HCT116 (cell line): ENCODE results near the gene CKS2. TPM values are rescaled to one million over a fixed set of nuclear protein-coding genes. Genes with fewer than 3 reads are reported as not detected.

Experiments used
- ATAC-seq: fragments of 200-7000 bp; cut with Tn5 transposase; 2 replicates; pipeline ENCODE4 v1.9.1; 2020; ENCODE audit warnings: mild to moderate bottlenecking, moderate library complexity
- BruUV-seq: library from RNA; stranded (reverse); fragments of 400-500 nt; replicated peaks from 2 replicates; lab custom pipeline; 2021; lab: Mats Ljungman, UMichigan
- CTCF ChIA-PET: fragments of 300-600 bp; sonication (Branson Sonifier 250); formaldehyde crosslinking; loops from one replicate; lab custom pipeline; 2021; ENCODE audit warnings: antibody characterized with exemption; lab: Charles Lee
- POLR2A ChIA-PET: fragments of 300-600, 350-600 bp; sonication (Branson Sonifier 250); formaldehyde crosslinking; loops from one replicate; lab custom pipeline; 2021; ENCODE audit warnings: antibody characterized with exemption; lab: Charles Lee
- RAD21 ChIA-PET, 2 experiments: fragments of 300-600 bp; sonication (Branson Sonifier 250); formaldehyde crosslinking; loops; one replicate each; lab custom pipeline; 2023; ENCODE audit warnings: low total read pairs in 2 of 2; ENCODE audit not compliant: uncharacterized antibody in 2 of 2, unreplicated experiment in 2 of 2, low non-redundant PET in 1 of 2; lab: Charles Lee
- DNase-seq: peaks from one replicate; pipeline ENCODE4 v3.0.0-alpha.2; 2010; ENCODE audit warnings: low read depth, low spot score
- H2AFZ ChIP-seq: fragments of 200-600 bp; shearing (Covaris generic), sonication (generic); 2 replicates; pipeline ENCODE4 v1.6.1; 2017; ENCODE audit warnings: low read depth, mixed run types, mixed read lengths, antibody characterized with exemption, low read length; ENCODE audit not compliant: poor library complexity, severe bottlenecking
- H3K27ac ChIP-seq: 2 replicates; pipeline ENCODE4 v1.5.1; 2012; ENCODE audit warnings: low read depth, low read length
- H3K27me3 ChIP-seq: fragments of 200-600 bp; sonication (generic); 2 replicates; pipeline ENCODE4 v1.6.1; 2016; ENCODE audit warnings: mixed run types, low read length, mixed read lengths; ENCODE audit not compliant: insufficient read depth
- H3K36me3 ChIP-seq, 2 experiments: fragments of 200-500 bp in 1 of 2; fragments of 200-600 bp in 1 of 2; sonication (Bioruptor generic) in 1 of 2; sonication (generic) in 1 of 2; 2 replicates each; pipeline versions ENCODE4 v1.5.1 to v1.6.1; 2014 to 2016; ENCODE audit warnings: low read length in 2 of 2, inconsistent platforms in 1 of 2, mixed read lengths in 1 of 2, mixed run types in 1 of 2; ENCODE audit not compliant: insufficient read depth in 2 of 2, control insufficient read depth in 1 of 2
- H3K4me1 ChIP-seq, 2 experiments: fragments of 200-600 bp in 1 of 2; sonication (generic) in 1 of 2; 2 replicates each; pipeline versions ENCODE4 v1.5.1 to v1.6.1; 2012 to 2017; ENCODE audit warnings: low read length in 2 of 2, inconsistent platforms in 1 of 2, mild to moderate bottlenecking in 1 of 2, mixed read lengths in 1 of 2, mixed run types in 1 of 2, moderate library complexity in 1 of 2; ENCODE audit not compliant: insufficient read depth in 2 of 2, control insufficient read depth in 1 of 2
- H3K4me2 ChIP-seq: fragments of 200-600 bp; sonication (generic); 2 replicates; pipeline ENCODE4 v1.6.1; 2017; ENCODE audit warnings: mixed run types, low read length, mixed read lengths
- H3K4me3 ChIP-seq, 2 experiments: fragments of 200-600 bp in 1 of 2; sonication (generic) in 1 of 2; replicated peaks in 1 of 2; 2 replicates each; pipeline ENCODE4 v1.5.1; 2011 to 2016; ENCODE audit warnings: low read length in 2 of 2, control low read depth in 1 of 2, low read depth in 1 of 2, mild to moderate bottlenecking in 1 of 2, mixed read lengths in 1 of 2, mixed run types in 1 of 2
- H3K79me2 ChIP-seq: fragments of 200-600 bp; sonication (generic); 2 replicates; pipeline ENCODE4 v1.6.1; 2017; ENCODE audit warnings: mild to moderate bottlenecking, mixed run types, low read length, moderate library complexity, mixed read lengths; ENCODE audit not compliant: insufficient read depth
- H3K9ac ChIP-seq: fragments of 200-600 bp; sonication (generic); 2 replicates; pipeline ENCODE4 v1.6.1; 2016; ENCODE audit warnings: low read length, mixed read lengths
- H3K9me2 ChIP-seq: fragments of 200-600 bp; sonication (generic), shearing (Covaris generic); 2 replicates; pipeline ENCODE4 v1.6.1; 2017; ENCODE audit warnings: mixed run types, mild to moderate bottlenecking, moderate library complexity; ENCODE audit not compliant: insufficient read depth
- H3K9me3 ChIP-seq, 2 experiments: fragments of 200-500 bp in 1 of 2; fragments of 200-600 bp in 1 of 2; sonication (Bioruptor generic) in 1 of 2; sonication (generic) in 1 of 2; 2 replicates each; pipeline ENCODE4 v1.6.1; 2014 to 2017; ENCODE audit warnings: low read length in 2 of 2, mixed read lengths in 2 of 2, inconsistent platforms in 1 of 2, low read depth in 1 of 2, mild to moderate bottlenecking in 1 of 2, mixed run types in 1 of 2, moderate library complexity in 1 of 2; ENCODE audit not compliant: control insufficient read depth in 1 of 2, insufficient read depth in 1 of 2
- H4K20me1 ChIP-seq: fragments of 200-600 bp; sonication (generic), shearing (Covaris generic); 2 replicates; pipeline ENCODE4 v1.6.1; 2017; ENCODE audit warnings: mixed run types, mild to moderate bottlenecking, moderate library complexity; ENCODE audit not compliant: insufficient read depth
- ATF3 ChIP-seq: IDR thresholded peaks from 2 replicates; pipeline ENCODE4 v1.6.1; 2012
- CTCF ChIP-seq, 3 experiments: fragments of 200-600 bp in 1 of 3; sonication (generic) in 1 of 3; IDR thresholded peaks in 2 of 3; conservative IDR thresholded peaks in 1 of 3; 2 replicates each; pipeline ENCODE4 v1.5.1; 2012 to 2017; ENCODE audit warnings: low read depth in 2 of 3, low read length in 2 of 3, antibody characterized with exemption in 1 of 3, borderline replicate concordance in 1 of 3, control low read depth in 1 of 3, mild to moderate bottlenecking in 1 of 3, mixed read lengths in 1 of 3, mixed run types in 1 of 3, moderate library complexity in 1 of 3; ENCODE audit not compliant: insufficient read depth in 1 of 3
- EGR1 ChIP-seq: IDR thresholded peaks from 2 replicates; pipeline ENCODE4 v1.6.1; 2012; ENCODE audit warnings: low read depth
- ELF1 ChIP-seq: IDR thresholded peaks from 2 replicates; pipeline ENCODE4 v1.6.1; 2012; ENCODE audit warnings: low read depth, borderline replicate concordance
- EZH2 ChIP-seq: fragments of 200-600 bp; sonication (generic); IDR thresholded peaks from 2 replicates; pipeline ENCODE4 v1.6.1; 2017; ENCODE audit warnings: antibody characterized with exemption, mixed run types
- FOSL1 ChIP-seq: IDR thresholded peaks from 2 replicates; pipeline ENCODE4 v1.6.1; 2012; ENCODE audit warnings: low read depth
- JUND ChIP-seq: IDR thresholded peaks from 2 replicates; pipeline ENCODE4 v1.6.1; 2012
- MAX ChIP-seq: IDR thresholded peaks from 2 replicates; pipeline ENCODE4 v1.6.1; 2012
- POLR2AphosphoS5 ChIP-seq: IDR thresholded peaks from 2 replicates; pipeline ENCODE4 v1.6.1; 2011; ENCODE audit warnings: mild to moderate bottlenecking, low read depth, low read length, moderate library complexity
- RAD21 ChIP-seq: IDR thresholded peaks from 2 replicates; pipeline ENCODE4 v1.6.1; 2012; ENCODE audit warnings: low read depth, mild to moderate bottlenecking
- SIN3A ChIP-seq: IDR thresholded peaks from 2 replicates; pipeline ENCODE4 v1.6.1; 2012; ENCODE audit warnings: low read depth
- SP1 ChIP-seq: IDR thresholded peaks from 2 replicates; pipeline ENCODE4 v1.6.1; 2012; ENCODE audit warnings: low read depth
- SRF ChIP-seq: IDR thresholded peaks from 2 replicates; pipeline ENCODE4 v1.6.1; 2012; ENCODE audit warnings: low read depth
- TCF7L2 ChIP-seq: IDR thresholded peaks from 2 replicates; pipeline ENCODE4 v1.7.0; 2011; ENCODE audit warnings: borderline replicate concordance, inconsistent platforms; ENCODE audit not compliant: insufficient read depth, insufficient read length; ENCODE audit errors: extremely low read depth
- ZBTB33 ChIP-seq: IDR thresholded peaks from 2 replicates; pipeline ENCODE4 v1.6.1; 2011; ENCODE audit warnings: mild to moderate bottlenecking, low read length, moderate library complexity; ENCODE audit not compliant: insufficient replicate concordance; ENCODE audit errors: extremely low read depth
- ZFX ChIP-seq: fragments of 450-650 bp; IDR thresholded peaks from 2 replicates; pipeline ENCODE4 v1.6.1; 2017
- ZNF274 ChIP-seq: fragments of 200-500 bp; sonication (Bioruptor generic); IDR thresholded peaks from 2 replicates; pipeline ENCODE4 v1.6.1; 2014; ENCODE audit warnings: mild to moderate bottlenecking, low read depth, low read length, inconsistent platforms
- intact Hi-C: fragments of 100-400 bp; cut with micrococcal nuclease; formaldehyde crosslinking; loops from 2 replicates; pipeline ENCODE4 v1.10.0; 2022
- total RNA-seq: library from RNA; stranded (reverse); gene quantifications from one replicate; pipeline ENCODE4 v1.2.1, GENCODE V29; 2021; ENCODE audit not compliant: unreplicated experiment

The CKS2 gene
- total RNA-seq, 1 experiment from 2014 or later, result 242 TPM

- no peak for TF ChIP-seq ZBTB33
- TF ChIP-seq SP1, result no peak
- no peak for TF ChIP-seq ZNF274
- peak; percentile 78 for TF ChIP-seq RAD21
- TF ChIP-seq EZH2, result no peak
- no peak for TF ChIP-seq EGR1
- no peak for TF ChIP-seq FOSL1
- TF ChIP-seq, all 23 proteins: peak for 2
Measured at GRCh38 chr9:89278997-89279739, 31.8 kb upstream of the CKS2 start (continued).

- ChIA-PET CTCF (no interaction called here), POLR2A (no interaction called here), RAD21 (no interaction called here)
- no TSS peak for BruUV-seq
- no peaks in the 10 kb centered on the region for H3K4me1 ChIP-seq
- TF ChIP-seq SRF (no peak), MAX (no peak), ZFX (no peak), TCF7L2 (no peak), ZBTB33 (no peak), POLR2AphosphoS5 (no peak), EGR1 (no peak), RAD21 (no peak), ATF3 (no peak), JUND (no peak), CTCF (IDR thresholded peaks at IDR 0.05 in 2 of 3, conservative IDR thresholded peaks at IDR 0.05 in 1 of 3; ENCODE audit: borderline replicate concordance in 1 of 3, insufficient read depth in 1 of 3, low read depth in 2 of 3, low read length in 2 of 3) (no peak), ELF1 (no peak), SIN3A (no peak)
- H3K9ac ChIP-seq, result no peak overlapping the region
- H3K27ac ChIP-seq, result no peak overlapping the region
- H3K4me2 ChIP-seq, result no peak overlapping the region
- DNase-seq (no peak), ATAC-seq (no peak)
- no peaks in the 10 kb centered on the region for H3K9me3 ChIP-seq
- H3K9me2 ChIP-seq, result no peaks in the 10 kb centered on the region
- intact Hi-C loops, result no loop called here
- H3K79me2 ChIP-seq, result no peaks in the 10 kb centered on the region
- no peaks in the 10 kb centered on the region for H4K20me1 ChIP-seq
- no peaks in the 10 kb centered on the region for H3K27me3 ChIP-seq
- H3K4me3 ChIP-seq, result no peak overlapping the region
- H3K36me3 ChIP-seq, result no peaks in the 10 kb centered on the region
- H2AFZ ChIP-seq, result no peak overlapping the region
Measured at GRCh38 chr9:89281106-89281505, 29.9 kb upstream of the CKS2 start.
